T-helper 9 cell (primary cell): Measurements from ENCODE around the gene FAM193B.

Experiments used
- DNase-seq: peaks from one replicate; pipeline ENCODE4 v3.0.0-alpha.2; 2020
- total RNA-seq, 2 donors: gene quantifications; one replicate each; lab custom pipeline; 2026; lab: John Stamatoyannopoulos, UW

The FAM193B gene
- total RNA-seq: 115 to 130 reads per million in 2 donors

GRCh38 chr5:177554474-177555111 lies at the start of gene FAM193B:
Gene FAM193B, minus strand, starts transcription at chr5:177554563. Its CDS starts 105 bp downstream, at chr5:177554458.
- peak; percentile 93 for DNase-seq

GRCh38 chr5:177604116-177604521 lies 49.8 kb upstream of the FAM193B start:
- DNase-seq: no peak

GRCh38 chr5:177603631-177604030 lies 49.3 kb upstream of the FAM193B start:
- no peak for DNase-seq

GRCh38 chr5:177602458-177602830 lies 48.1 kb upstream of the FAM193B start:
- no peak for DNase-seq

- no peak for DNase-seq
These were observed 47.5 kb upstream of the FAM193B start for GRCh38 chr5:177601577-177602457.

GRCh38 chr5:177601126-177601525 lies 46.8 kb upstream of the FAM193B start:
- DNase-seq: no peak

GRCh38 chr5:177600508-177601018 lies 46.2 kb upstream of the FAM193B start:
- no peak for DNase-seq

GRCh38 chr5:177599731-177600507 lies 45.6 kb upstream of the FAM193B start, which contains the start of gene B4GALT7:
Gene B4GALT7, plus strand, starts transcription at chr5:177600132. Its CDS starts 79 bp downstream, at chr5:177600211.
- peak; percentile 82 for DNase-seq

- no peak for DNase-seq
These were observed 44.1 kb upstream of the FAM193B start for GRCh38 chr5:177598477-177598876.

- no peak for DNase-seq
These were observed 42.4 kb upstream of the FAM193B start for GRCh38 chr5:177596775-177597238.

DNA sequence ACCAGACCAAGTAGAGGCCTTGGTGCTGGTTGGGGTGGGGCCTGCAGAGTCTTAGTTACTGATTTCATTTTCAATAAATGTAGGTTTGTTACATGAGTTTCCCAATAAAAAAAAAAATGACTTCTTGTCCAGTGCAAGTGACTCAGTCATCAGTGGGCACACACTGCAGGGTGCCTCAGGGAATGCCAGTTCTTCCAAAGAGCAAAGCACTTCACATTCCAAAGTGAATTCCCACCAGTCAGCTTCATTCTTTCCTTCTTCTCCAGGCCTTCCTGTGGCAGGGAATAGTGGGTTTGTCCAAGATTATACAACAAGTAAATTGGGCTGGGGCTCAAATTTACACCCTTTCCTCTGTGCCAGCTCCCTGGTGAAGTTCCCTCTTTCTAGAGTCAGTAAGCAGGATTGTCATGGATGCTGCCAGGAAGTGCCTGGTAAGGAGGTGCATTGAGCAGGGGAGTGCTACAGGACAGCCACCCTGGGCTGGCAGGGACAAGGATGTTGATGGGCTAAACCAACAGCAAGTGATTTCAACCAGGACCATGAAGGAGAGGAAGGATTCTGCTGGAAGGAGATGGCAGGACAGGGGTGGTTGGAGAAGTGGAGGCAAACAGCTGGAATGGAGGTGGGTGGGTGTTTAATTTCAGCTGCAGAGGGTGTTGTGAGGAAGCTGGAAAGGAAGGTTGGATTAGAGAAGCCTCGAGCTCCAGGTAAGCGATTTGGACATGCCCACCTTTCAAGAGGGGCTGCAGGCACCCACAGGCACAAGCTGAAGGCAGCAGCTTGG lies 41.8 kb upstream of the FAM193B start:
- DNase-seq: no peak

DNA sequence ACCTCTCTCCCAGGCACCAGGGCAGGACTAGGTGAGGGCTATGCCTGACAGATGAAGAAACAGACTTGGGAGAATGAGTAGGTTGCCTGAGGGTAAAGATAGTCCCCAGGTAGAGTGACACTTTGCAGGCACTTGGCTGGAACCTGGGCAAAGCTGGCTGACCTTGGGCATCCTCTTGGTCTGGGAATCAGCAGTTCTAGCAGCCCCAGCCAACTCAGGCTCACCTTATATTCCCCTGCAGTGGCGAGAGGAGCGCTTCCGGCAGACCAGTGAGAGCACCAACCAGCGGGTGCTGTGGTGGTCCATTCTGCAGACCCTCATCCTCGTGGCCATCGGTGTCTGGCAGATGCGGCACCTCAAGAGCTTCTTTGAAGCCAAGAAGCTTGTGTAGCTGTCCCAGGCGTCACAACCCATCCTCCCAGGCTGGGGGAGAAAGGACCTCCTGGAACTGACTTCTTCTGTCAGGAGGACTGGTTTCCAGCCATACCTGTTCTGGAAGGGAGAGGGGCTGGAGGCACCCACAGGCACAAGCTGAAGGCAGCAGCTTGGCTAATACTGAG lies 40.7 kb upstream of the FAM193B start:
- no peak for DNase-seq

GRCh38 chr5:177594071-177594470 lies 39.7 kb upstream of the FAM193B start:
- DNase-seq: no peak

- no peak for DNase-seq
These were observed 39.1 kb upstream of the FAM193B start for GRCh38 chr5:177593511-177593910.

DNA sequence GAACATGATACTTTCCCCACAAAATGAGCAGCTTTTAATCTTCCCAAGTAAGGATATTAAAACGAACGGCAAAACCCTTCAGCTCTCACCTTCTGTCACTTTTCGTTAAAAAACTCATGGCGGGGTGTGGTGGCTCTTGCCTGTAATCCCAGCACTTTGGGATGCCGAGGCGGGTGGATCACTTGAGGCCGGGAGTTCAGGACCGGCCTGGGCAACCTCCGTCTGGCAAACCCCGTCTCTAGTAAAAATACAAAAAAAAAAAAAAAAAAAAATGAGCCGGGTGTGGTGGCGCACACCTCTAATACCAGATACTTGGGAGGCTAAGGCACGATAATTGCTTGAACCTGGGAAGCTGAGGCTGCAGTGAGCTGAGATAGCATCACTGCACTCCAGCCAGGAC lies 38.5 kb upstream of the FAM193B start:
- DNase-seq: no peak

GRCh38 chr5:177592010-177592834 lies 37.9 kb upstream of the FAM193B start, which contains the start of gene TMED9:
Gene TMED9, plus strand, starts transcription at chr5:177592203. Its CDS starts 12 bp downstream, at chr5:177592215.
- peak; percentile 80 for DNase-seq

GRCh38 chr5:177591690-177592009 lies 37.3 kb upstream of the FAM193B start:
- no peak for DNase-seq

DNA sequence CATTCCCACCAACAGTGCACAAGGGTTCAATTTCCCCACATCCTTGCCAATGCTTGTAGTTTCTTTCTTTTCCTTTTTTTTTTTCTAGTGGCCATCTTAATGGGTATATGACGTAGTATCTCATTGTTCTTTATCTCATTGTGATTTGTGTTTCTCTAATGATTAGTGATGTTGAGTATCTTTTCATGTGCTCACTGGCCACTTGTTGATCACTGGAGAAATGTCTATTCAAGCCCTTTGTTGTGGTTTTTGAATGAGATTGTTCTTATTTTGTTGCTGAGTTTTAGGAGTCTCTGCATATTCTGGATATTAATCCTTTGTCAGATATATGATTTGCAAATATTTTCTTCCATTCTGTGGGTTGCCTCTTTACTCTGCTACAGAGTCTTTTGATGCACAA lies 36.0 kb upstream of the FAM193B start:
- no peak for DNase-seq

GRCh38 chr5:177588413-177588909 lies 34.1 kb upstream of the FAM193B start:
- DNase-seq: no peak

GRCh38 chr5:177578316-177578715 lies 24.0 kb upstream of the FAM193B start:
- DNase-seq: no peak

DNA sequence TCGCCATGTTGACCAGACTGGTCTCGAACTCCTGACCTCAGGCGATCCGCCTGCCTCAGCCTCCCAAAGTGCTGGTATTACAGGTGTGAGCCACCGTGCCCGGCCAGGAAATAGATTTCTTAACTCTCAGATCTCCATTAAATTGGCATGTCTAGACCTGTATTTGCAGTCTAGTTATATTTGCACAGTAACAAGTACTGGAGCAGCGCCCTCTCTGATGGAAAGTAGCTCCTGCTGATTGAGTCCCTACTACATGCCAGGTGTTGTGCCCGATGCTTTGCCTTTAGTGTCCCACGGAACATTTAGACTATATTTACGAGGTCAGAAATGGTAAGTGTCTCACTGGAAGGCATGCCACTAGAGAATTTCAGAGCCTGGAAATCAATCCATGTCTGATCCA lies 21.8 kb upstream of the FAM193B start:
- DNase-seq: no peak
